ENCODE measurements around the gene UBA52.

GRCh38 chr19:18590273-18591272 lies 18.9 kb downstream of the UBA52 start:
- TF ChIP-seq CTCF (conservative IDR thresholded peaks at IDR 0.05; ENCODE audit: low read depth, low read length) = no peak
- no peak for TF ChIP-seq EZH2 (IDR thresholded peaks at IDR 0.05; ENCODE audit: low read length, unreplicated experiment)
- TF ChIP-seq EZH2phosphoT487 (IDR thresholded peaks at IDR 0.05; ENCODE audit: borderline replicate concordance, low read length) = no peak

Measured in PC-3 (cell line).